Gastrocnemius medialis (tissue), 4 donors: Measurements from ENCODE around the gene MTFMT. TPM values are rescaled to one million over a fixed set of nuclear protein-coding genes. Genes with fewer than 3 reads are reported as not detected.

Experiments
- ATAC-seq, 2 donors: fragments of 150-250 bp; one replicate each; pipeline ENCODE4 v1.9.1; 2016
- DNase-seq, 2 donors: peaks; one replicate each; pipeline ENCODE4 v3.0.0-alpha.2; 2019
- H3K27ac ChIP-seq, 4 donors: fragments of 200-600 bp; sonication (generic); 1 replicate in 1 of 4; 2 replicates in 3 of 4; pipeline ENCODE4 v1.5.1; 2016 to 2018; ENCODE audit warnings: mild to moderate bottlenecking in 2 of 4, moderate library complexity in 1 of 4
- H3K27me3 ChIP-seq, 3 donors: fragments of 200-600 bp; sonication (generic) in 2 of 3; 1 replicate in 1 of 3; 2 replicates in 2 of 3; pipeline versions ENCODE4 v1.5.1 to v1.6.0; 2016 to 2019; ENCODE audit warnings: mild to moderate bottlenecking in 1 of 3, moderate library complexity in 1 of 3
- H3K36me3 ChIP-seq, 2 donors: fragments of 200-600 bp; sonication (generic) in 1 of 2; one replicate each; pipeline ENCODE4 v1.5.1; 2017 to 2018
- H3K4me1 ChIP-seq, 2 donors: fragments of 200-600 bp; sonication (generic) in 1 of 2; one replicate each; pipeline ENCODE4 v1.5.1; 2016 to 2017; ENCODE audit warnings: mild to moderate bottlenecking in 2 of 2
- H3K4me3 ChIP-seq, 4 donors: fragments of 200-600 bp; sonication (generic) in 3 of 4; 1 replicate in 1 of 4; 2 replicates in 3 of 4; pipeline ENCODE4 v1.5.1; 2016 to 2019; ENCODE audit warnings: mild to moderate bottlenecking in 2 of 4
- H3K9me3 ChIP-seq, 3 donors: fragments of 200-600 bp; sonication (generic) in 2 of 3; 1 replicate in 1 of 3; 2 replicates in 2 of 3; pipeline ENCODE4 v1.5.1; 2016 to 2019
- CTCF ChIP-seq, 5 experiments: fragments of 450-650 bp in 3 of 5; fragments of 200-600 bp in 2 of 5; sonication (generic) in 2 of 5; IDR thresholded peaks in 4 of 5; conservative IDR thresholded peaks in 1 of 5; 1 replicate in 4 of 5; 2 replicates in 1 of 5; pipeline ENCODE4 v1.5.1; 2016 to 2019; ENCODE audit warnings: antibody characterized with exemption in 5 of 5, mild to moderate bottlenecking in 3 of 5, moderate library complexity in 3 of 5
- POLR2A ChIP-seq, 2 donors: fragments of 450-650 bp; IDR thresholded peaks; one replicate each; pipeline ENCODE4 v1.6.1; 2017; ENCODE audit warnings: antibody characterized with exemption in 2 of 2, mild to moderate bottlenecking in 2 of 2, moderate library complexity in 2 of 2
- in situ Hi-C, 4 donors: fragments of 200-750 bp; cut with MboI; loops; one replicate each; pipeline versions ENCODE4 v1.15.0 to v1.8.0; 2017; ENCODE audit warnings: low sequenced_read_pairs in 4 of 4
- intact Hi-C: fragments of 100-400 bp; cut with DNase I; formaldehyde crosslinking; loops from one replicate; pipeline ENCODE4 v1.15.1; 2023; ENCODE audit warnings: low total_unique reads
- total RNA-seq, 4 donors: library from RNA; depleted of rRNA; stranded (reverse); fragments of >200 nt; gene quantifications; one replicate each; pipeline versions ENCODE4 v1.1.0 to v1.2.3, GENCODE V29; 2016

Gene MTFMT
- total RNA-seq, 4 donors from 2014 or later = 17.3 to 34.0 (median 27.9) TPM

GRCh38 chr15:64969401-64969800, 60.0 kb downstream of the MTFMT start:
- Histone ChIP-seq H3K4me1 (no peaks in the 10 kb centered on the region), H3K9me3 (no peaks in the 10 kb centered on the region), H3K4me3 (no peak overlapping the region), H3K27ac (no peak overlapping the region), H3K27me3 (no peaks in the 10 kb centered on the region), H3K36me3 (peaks cover 3 to 89% of the 10 kb centered on the region in 2 donors)
- TF ChIP-seq CTCF (IDR thresholded peaks at IDR 0.05 in 4 of 5, conservative IDR thresholded peaks at IDR 0.05 in 1 of 5) (no peak), POLR2A (IDR thresholded peaks at IDR 0.05) (no peak)
- DNase-seq (no peak), ATAC-seq (no peak)
- in situ Hi-C loops = no loop called here
- intact Hi-C loops = no loop called here

GRCh38 chr15:64961013-64961412, 68.4 kb downstream of the MTFMT start:
- no peak for DNase-seq
- no peak for TF ChIP-seq POLR2A (IDR thresholded peaks at IDR 0.05)
- Histone ChIP-seq H3K27ac (no peak overlapping the region), H3K4me3 (no peak overlapping the region), H3K36me3 (peaks cover 3 to 92% of the 10 kb centered on the region in 2 donors), H3K4me1 (no peaks in the 10 kb centered on the region), H3K27me3 (no peaks in the 10 kb centered on the region), H3K9me3 (no peaks in the 10 kb centered on the region)
- in situ Hi-C loops = no loop called here
- intact Hi-C loops = no loop called here
- ATAC-seq = no peak

- H3K27ac ChIP-seq = no peak overlapping the region
- DNase-seq (no peak), ATAC-seq (no peak)
- no peak overlapping the region for H3K4me3 ChIP-seq
- H3K9me3 ChIP-seq = no peaks in the 10 kb centered on the region
- no peaks in the 10 kb centered on the region for H3K4me1 ChIP-seq
- intact Hi-C loops (no loop called here), in situ Hi-C loops (no loop called here)
- peaks cover 3 to 91% of the 10 kb centered on the region in 2 donors for H3K36me3 ChIP-seq
- H3K27me3 ChIP-seq = no peaks in the 10 kb centered on the region
- no peak for TF ChIP-seq POLR2A (IDR thresholded peaks at IDR 0.05)
- TF ChIP-seq CTCF (IDR thresholded peaks at IDR 0.05 in 4 of 5, conservative IDR thresholded peaks at IDR 0.05 in 1 of 5) = no peak
Observed at GRCh38 chr15:64960153-64960552, 69.3 kb downstream of the MTFMT start.

GRCh38 chr15:64959128-64959527, 70.3 kb downstream of the MTFMT start:
- Histone ChIP-seq H3K4me1 (no peaks in the 10 kb centered on the region), H3K9me3 (no peaks in the 10 kb centered on the region), H3K4me3 (no peak overlapping the region), H3K27me3 (no peaks in the 10 kb centered on the region), H3K27ac (no peak overlapping the region), H3K36me3 (peaks cover 0 to 83% of the 10 kb centered on the region in 2 donors)
- intact Hi-C loops (no loop called here), in situ Hi-C loops (no loop called here)
- TF ChIP-seq POLR2A (IDR thresholded peaks at IDR 0.05) = no peak
- no peak for TF ChIP-seq CTCF (IDR thresholded peaks at IDR 0.05 in 4 of 5, conservative IDR thresholded peaks at IDR 0.05 in 1 of 5)
- ATAC-seq = no peak
- no peak for DNase-seq

GRCh38 chr15:64954395-64954794, 75.0 kb downstream of the MTFMT start:
- Histone ChIP-seq H3K9me3 (no peaks in the 10 kb centered on the region), H3K4me3 (no peak overlapping the region), H3K27ac (no peak overlapping the region), H3K27me3 (no peaks in the 10 kb centered on the region), H3K36me3 (peaks cover 0 to 36% of the 10 kb centered on the region in 2 donors), H3K4me1 (no peaks in the 10 kb centered on the region)
- in situ Hi-C loops (no loop called here), intact Hi-C loops (no loop called here)
- DNase-seq (no peak), ATAC-seq (no peak)
- no peak for TF ChIP-seq POLR2A (IDR thresholded peaks at IDR 0.05)
- TF ChIP-seq CTCF (IDR thresholded peaks at IDR 0.05 in 4 of 5, conservative IDR thresholded peaks at IDR 0.05 in 1 of 5) = no peak
